ENCODE data around the gene F2RL3.
"Not testable (repeated sequence)": the region's sequence is repeated elsewhere in the genome, so short reads cannot be mapped to it uniquely, and the experiment has no call there.

Gene F2RL3

GRCh38 chr19:16940063-16940462 is 51.3 kb downstream of the F2RL3 start:
- H3K4me1 ChIP-seq (ENCODE audit: control extremely low read depth in 1 of 4, control insufficient read depth in 4 of 4, insufficient read depth in 4 of 4, low read length in 3 of 4); H3K4me3 ChIP-seq (ENCODE audit: control insufficient read depth in 1 of 7, extremely low read depth in 1 of 7, insufficient read depth in 4 of 7, low read depth in 2 of 7, low read length in 6 of 7); H3K9me3 ChIP-seq (ENCODE audit: control extremely low read depth in 1 of 5, control insufficient read depth in 4 of 5, insufficient read depth in 2 of 5, low read depth in 1 of 5, low read length in 4 of 5); H3K27me3 ChIP-seq (replicated peaks in 2 of 5; ENCODE audit: control insufficient read depth in 4 of 5, insufficient read depth in 5 of 5, low read length in 4 of 5); CTCF ChIA-PET; POLR2A ChIA-PET; H3K27ac ChIP-seq (ENCODE audit: insufficient read depth in 1 of 2, low read depth in 1 of 2, low read length in 2 of 2, poor library complexity in 1 of 2, severe bottlenecking in 2 of 2); H3K36me3 ChIP-seq (ENCODE audit: control insufficient read depth in 4 of 4, insufficient read depth in 4 of 4, low read length in 3 of 4); DNase-seq: not testable (repeated sequence)
- WGBS (ENCODE audit: insufficient coverage) = 88% methylated on average over 1 of the region's 7 CpGs

GRCh38 chr19:16940626-16941025 is 51.8 kb downstream of the F2RL3 start:
- H3K4me1 ChIP-seq (ENCODE audit: control extremely low read depth in 1 of 4, control insufficient read depth in 4 of 4, insufficient read depth in 4 of 4, low read length in 3 of 4) = no peaks in the 10 kb centered on the region
- H3K36me3 ChIP-seq (ENCODE audit: control insufficient read depth in 4 of 4, insufficient read depth in 4 of 4, low read length in 3 of 4) = no peaks in the 10 kb centered on the region
- CTCF ChIA-PET = no interaction called here
- no peak overlapping the region for H3K4me3 ChIP-seq (ENCODE audit: control insufficient read depth in 1 of 7, extremely low read depth in 1 of 7, insufficient read depth in 4 of 7, low read depth in 2 of 7, low read length in 6 of 7)
- H3K9me3 ChIP-seq (ENCODE audit: control extremely low read depth in 1 of 5, control insufficient read depth in 4 of 5, insufficient read depth in 2 of 5, low read depth in 1 of 5, low read length in 4 of 5) = peaks cover 0 to 4% (median 0%) of the 10 kb centered on the region in 5 experiments
- DNase-seq = no peak
- H3K27me3 ChIP-seq (replicated peaks in 2 of 5; ENCODE audit: control insufficient read depth in 4 of 5, insufficient read depth in 5 of 5, low read length in 4 of 5) = no peaks in the 10 kb centered on the region
- WGBS (ENCODE audit: insufficient coverage) = 95% methylated on average over 4 of the region's 9 CpGs
- no peak overlapping the region for H3K27ac ChIP-seq (ENCODE audit: insufficient read depth in 1 of 2, low read depth in 1 of 2, low read length in 2 of 2, poor library complexity in 1 of 2, severe bottlenecking in 2 of 2)
- POLR2A ChIA-PET = no interaction called here
